ENCODE data around the gene MS4A4E.

DNA sequence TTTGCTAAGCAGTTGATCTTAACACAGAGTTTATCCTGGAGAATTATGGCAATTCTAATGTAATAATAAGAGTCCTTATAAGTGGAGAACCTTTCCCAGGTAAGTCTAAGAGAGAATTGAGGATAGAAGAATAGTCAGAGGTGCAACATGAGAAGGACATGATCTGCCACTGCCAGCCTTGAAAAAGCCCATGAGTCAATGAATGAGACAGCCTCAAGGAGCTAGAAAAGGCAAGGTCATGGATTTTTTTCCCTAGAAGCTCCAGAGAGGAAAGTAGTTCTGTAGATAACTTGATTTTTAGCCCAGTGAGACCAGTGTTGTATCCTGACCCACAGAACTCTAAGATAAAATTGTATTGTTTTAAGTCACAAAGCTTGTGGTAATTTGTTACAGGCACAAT, 77.0 kb downstream of the MS4A4E start:
- TF ChIP-seq, protein P1, sequence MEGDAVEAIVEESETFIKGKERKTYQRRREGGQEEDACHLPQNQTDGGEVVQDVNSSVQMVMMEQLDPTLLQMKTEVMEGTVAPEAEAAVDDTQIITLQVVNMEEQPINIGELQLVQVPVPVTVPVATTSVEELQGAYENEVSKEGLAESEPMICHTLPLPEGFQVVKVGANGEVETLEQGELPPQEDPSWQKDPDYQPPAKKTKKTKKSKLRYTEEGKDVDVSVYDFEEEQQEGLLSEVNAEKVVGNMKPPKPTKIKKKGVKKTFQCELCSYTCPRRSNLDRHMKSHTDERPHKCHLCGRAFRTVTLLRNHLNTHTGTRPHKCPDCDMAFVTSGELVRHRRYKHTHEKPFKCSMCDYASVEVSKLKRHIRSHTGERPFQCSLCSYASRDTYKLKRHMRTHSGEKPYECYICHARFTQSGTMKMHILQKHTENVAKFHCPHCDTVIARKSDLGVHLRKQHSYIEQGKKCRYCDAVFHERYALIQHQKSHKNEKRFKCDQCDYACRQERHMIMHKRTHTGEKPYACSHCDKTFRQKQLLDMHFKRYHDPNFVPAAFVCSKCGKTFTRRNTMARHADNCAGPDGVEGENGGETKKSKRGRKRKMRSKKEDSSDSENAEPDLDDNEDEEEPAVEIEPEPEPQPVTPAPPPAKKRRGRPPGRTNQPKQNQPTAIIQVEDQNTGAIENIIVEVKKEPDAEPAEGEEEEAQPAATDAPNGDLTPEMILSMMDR (IDR thresholded peaks at IDR 0.05) = no peak
- TF ChIP-seq, protein P2, sequence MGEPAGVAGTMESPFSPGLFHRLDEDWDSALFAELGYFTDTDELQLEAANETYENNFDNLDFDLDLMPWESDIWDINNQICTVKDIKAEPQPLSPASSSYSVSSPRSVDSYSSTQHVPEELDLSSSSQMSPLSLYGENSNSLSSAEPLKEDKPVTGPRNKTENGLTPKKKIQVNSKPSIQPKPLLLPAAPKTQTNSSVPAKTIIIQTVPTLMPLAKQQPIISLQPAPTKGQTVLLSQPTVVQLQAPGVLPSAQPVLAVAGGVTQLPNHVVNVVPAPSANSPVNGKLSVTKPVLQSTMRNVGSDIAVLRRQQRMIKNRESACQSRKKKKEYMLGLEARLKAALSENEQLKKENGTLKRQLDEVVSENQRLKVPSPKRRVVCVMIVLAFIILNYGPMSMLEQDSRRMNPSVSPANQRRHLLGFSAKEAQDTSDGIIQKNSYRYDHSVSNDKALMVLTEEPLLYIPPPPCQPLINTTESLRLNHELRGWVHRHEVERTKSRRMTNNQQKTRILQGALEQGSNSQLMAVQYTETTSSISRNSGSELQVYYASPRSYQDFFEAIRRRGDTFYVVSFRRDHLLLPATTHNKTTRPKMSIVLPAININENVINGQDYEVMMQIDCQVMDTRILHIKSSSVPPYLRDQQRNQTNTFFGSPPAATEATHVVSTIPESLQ (CRISPR knock-in tag; IDR thresholded peaks at IDR 0.05) = no peak
- TF ChIP-seq ETV6 (CRISPR knock-in tag; IDR thresholded peaks at IDR 0.05) = no peak
- no peak for TF ChIP-seq NR3C1 (CRISPR knock-in tag; conservative IDR thresholded peaks at IDR 0.05; ENCODE audit: low read depth)
- TF ChIP-seq, protein P3, sequence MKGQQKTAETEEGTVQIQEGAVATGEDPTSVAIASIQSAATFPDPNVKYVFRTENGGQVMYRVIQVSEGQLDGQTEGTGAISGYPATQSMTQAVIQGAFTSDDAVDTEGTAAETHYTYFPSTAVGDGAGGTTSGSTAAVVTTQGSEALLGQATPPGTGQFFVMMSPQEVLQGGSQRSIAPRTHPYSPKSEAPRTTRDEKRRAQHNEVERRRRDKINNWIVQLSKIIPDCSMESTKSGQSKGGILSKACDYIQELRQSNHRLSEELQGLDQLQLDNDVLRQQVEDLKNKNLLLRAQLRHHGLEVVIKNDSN (CRISPR knock-in tag; IDR thresholded peaks at IDR 0.05) = no peak
- TF ChIP-seq, protein P4, sequence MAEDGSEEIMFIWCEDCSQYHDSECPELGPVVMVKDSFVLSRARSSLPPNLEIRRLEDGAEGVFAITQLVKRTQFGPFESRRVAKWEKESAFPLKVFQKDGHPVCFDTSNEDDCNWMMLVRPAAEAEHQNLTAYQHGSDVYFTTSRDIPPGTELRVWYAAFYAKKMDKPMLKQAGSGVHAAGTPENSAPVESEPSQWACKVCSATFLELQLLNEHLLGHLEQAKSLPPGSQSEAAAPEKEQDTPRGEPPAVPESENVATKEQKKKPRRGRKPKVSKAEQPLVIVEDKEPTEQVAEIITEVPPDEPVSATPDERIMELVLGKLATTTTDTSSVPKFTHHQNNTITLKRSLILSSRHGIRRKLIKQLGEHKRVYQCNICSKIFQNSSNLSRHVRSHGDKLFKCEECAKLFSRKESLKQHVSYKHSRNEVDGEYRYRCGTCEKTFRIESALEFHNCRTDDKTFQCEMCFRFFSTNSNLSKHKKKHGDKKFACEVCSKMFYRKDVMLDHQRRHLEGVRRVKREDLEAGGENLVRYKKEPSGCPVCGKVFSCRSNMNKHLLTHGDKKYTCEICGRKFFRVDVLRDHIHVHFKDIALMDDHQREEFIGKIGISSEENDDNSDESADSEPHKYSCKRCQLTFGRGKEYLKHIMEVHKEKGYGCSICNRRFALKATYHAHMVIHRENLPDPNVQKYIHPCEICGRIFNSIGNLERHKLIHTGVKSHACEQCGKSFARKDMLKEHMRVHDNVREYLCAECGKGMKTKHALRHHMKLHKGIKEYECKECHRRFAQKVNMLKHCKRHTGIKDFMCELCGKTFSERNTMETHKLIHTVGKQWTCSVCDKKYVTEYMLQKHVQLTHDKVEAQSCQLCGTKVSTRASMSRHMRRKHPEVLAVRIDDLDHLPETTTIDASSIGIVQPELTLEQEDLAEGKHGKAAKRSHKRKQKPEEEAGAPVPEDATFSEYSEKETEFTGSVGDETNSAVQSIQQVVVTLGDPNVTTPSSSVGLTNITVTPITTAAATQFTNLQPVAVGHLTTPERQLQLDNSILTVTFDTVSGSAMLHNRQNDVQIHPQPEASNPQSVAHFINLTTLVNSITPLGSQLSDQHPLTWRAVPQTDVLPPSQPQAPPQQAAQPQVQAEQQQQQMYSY (CRISPR knock-in tag; IDR thresholded peaks at IDR 0.05) = no peak
- TF ChIP-seq ELF4 (CRISPR knock-in tag; IDR thresholded peaks at IDR 0.05; ENCODE audit: low read depth) = no peak
- TF ChIP-seq, protein P5, sequence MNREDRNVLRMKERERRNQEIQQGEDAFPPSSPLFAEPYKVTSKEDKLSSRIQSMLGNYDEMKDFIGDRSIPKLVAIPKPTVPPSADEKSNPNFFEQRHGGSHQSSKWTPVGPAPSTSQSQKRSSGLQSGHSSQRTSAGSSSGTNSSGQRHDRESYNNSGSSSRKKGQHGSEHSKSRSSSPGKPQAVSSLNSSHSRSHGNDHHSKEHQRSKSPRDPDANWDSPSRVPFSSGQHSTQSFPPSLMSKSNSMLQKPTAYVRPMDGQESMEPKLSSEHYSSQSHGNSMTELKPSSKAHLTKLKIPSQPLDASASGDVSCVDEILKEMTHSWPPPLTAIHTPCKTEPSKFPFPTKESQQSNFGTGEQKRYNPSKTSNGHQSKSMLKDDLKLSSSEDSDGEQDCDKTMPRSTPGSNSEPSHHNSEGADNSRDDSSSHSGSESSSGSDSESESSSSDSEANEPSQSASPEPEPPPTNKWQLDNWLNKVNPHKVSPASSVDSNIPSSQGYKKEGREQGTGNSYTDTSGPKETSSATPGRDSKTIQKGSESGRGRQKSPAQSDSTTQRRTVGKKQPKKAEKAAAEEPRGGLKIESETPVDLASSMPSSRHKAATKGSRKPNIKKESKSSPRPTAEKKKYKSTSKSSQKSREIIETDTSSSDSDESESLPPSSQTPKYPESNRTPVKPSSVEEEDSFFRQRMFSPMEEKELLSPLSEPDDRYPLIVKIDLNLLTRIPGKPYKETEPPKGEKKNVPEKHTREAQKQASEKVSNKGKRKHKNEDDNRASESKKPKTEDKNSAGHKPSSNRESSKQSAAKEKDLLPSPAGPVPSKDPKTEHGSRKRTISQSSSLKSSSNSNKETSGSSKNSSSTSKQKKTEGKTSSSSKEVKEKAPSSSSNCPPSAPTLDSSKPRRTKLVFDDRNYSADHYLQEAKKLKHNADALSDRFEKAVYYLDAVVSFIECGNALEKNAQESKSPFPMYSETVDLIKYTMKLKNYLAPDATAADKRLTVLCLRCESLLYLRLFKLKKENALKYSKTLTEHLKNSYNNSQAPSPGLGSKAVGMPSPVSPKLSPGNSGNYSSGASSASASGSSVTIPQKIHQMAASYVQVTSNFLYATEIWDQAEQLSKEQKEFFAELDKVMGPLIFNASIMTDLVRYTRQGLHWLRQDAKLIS (CRISPR knock-in tag; IDR thresholded peaks at IDR 0.05; ENCODE audit: borderline replicate concordance) = no peak
- TF ChIP-seq, protein P6, sequence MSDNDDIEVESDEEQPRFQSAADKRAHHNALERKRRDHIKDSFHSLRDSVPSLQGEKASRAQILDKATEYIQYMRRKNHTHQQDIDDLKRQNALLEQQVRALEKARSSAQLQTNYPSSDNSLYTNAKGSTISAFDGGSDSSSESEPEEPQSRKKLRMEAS (CRISPR knock-in tag; IDR thresholded peaks at IDR 0.05) = no peak
- no peak for TF ChIP-seq TP53 (CRISPR knock-in tag; IDR thresholded peaks at IDR 0.05)
- TF ChIP-seq, protein P7, sequence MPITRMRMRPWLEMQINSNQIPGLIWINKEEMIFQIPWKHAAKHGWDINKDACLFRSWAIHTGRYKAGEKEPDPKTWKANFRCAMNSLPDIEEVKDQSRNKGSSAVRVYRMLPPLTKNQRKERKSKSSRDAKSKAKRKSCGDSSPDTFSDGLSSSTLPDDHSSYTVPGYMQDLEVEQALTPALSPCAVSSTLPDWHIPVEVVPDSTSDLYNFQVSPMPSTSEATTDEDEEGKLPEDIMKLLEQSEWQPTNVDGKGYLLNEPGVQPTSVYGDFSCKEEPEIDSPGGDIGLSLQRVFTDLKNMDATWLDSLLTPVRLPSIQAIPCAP (CRISPR knock-in tag; IDR thresholded peaks at IDR 0.05) = no peak
